ENCODE results near the gene PLPPR3.

Gene PLPPR3

GRCh38 chr19:862581-863314 lies 41.0 kb upstream of the PLPPR3 start:
- Mint-ChIP-seq H3K4me1 (peaks cover 6% of the 10 kb centered on the region), H3K36me3 (ENCODE audit: low read depth) (peaks cover 10% of the 10 kb centered on the region), H3K27me3 (ENCODE audit: low read depth, poor library complexity) (peaks cover 49% of the 10 kb centered on the region), H3K9me3 (no peaks in the 10 kb centered on the region), H3K4me3 (no peak overlapping the region), H3K27ac (no peak overlapping the region)
- DNase-seq, result peak; percentile 79
- TF ChIP-seq, protein P1, sequence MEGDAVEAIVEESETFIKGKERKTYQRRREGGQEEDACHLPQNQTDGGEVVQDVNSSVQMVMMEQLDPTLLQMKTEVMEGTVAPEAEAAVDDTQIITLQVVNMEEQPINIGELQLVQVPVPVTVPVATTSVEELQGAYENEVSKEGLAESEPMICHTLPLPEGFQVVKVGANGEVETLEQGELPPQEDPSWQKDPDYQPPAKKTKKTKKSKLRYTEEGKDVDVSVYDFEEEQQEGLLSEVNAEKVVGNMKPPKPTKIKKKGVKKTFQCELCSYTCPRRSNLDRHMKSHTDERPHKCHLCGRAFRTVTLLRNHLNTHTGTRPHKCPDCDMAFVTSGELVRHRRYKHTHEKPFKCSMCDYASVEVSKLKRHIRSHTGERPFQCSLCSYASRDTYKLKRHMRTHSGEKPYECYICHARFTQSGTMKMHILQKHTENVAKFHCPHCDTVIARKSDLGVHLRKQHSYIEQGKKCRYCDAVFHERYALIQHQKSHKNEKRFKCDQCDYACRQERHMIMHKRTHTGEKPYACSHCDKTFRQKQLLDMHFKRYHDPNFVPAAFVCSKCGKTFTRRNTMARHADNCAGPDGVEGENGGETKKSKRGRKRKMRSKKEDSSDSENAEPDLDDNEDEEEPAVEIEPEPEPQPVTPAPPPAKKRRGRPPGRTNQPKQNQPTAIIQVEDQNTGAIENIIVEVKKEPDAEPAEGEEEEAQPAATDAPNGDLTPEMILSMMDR (IDR thresholded peaks at IDR 0.05), result no peak

DNA sequence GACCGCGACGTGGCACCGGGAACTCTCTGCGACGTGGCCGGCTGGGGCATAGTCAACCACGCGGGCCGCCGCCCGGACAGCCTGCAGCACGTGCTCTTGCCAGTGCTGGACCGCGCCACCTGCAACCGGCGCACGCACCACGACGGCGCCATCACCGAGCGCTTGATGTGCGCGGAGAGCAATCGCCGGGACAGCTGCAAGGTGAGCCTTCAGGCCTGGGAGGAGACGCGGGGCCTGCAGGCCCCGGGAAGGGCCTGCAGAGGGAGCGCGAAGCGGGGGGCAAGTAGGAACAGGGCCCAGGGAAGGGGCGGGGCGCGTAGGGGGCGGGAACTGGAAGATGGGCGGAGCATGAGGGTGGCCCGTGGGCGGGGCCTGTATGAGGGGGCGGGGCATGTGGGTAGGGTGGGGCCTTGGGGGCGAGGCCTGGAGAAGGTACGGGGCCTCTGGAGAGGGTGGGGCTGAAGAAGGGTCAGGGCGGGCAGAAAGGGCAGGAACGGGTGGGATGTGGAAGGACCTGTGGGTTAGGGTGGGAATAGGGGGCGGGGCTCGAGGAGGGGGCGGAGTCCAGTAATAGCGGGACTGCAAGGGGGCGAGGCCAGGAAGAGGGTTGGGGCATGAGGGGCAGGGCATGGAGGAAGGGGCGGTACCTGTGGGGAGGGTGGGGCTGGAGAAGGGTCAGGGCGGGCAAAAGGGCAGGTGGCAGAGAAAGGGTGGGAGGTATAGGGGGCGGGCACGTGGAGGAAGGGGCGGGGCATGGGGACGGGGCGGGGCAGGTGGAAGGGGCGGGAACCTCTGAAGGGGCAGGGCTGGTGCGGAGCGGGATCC lies 40.2 kb upstream of the PLPPR3 start:
- TF ChIP-seq, protein P1 (IDR thresholded peaks at IDR 0.05), result no peak
- H3K36me3 Mint-ChIP-seq (ENCODE audit: low read depth), result peaks cover 4% of the 10 kb centered on the region
- no peak overlapping the region for H3K4me3 Mint-ChIP-seq
- H3K27ac Mint-ChIP-seq, result no peak overlapping the region
- H3K4me1 Mint-ChIP-seq, result no peaks in the 10 kb centered on the region
- DNase-seq, result peak; percentile 84
- peaks cover 52% of the 10 kb centered on the region for H3K27me3 Mint-ChIP-seq (ENCODE audit: low read depth, poor library complexity)
- no peaks in the 10 kb centered on the region for H3K9me3 Mint-ChIP-seq

GRCh38 chr19:861141-861755 lies 39.5 kb upstream of the PLPPR3 start:
- Mint-ChIP-seq H3K27ac (no peak overlapping the region), H3K9me3 (no peaks in the 10 kb centered on the region), H3K4me3 (no peak overlapping the region), H3K4me1 (no peaks in the 10 kb centered on the region), H3K36me3 (ENCODE audit: low read depth) (peaks cover 4% of the 10 kb centered on the region), H3K27me3 (ENCODE audit: low read depth, poor library complexity) (peaks cover 52% of the 10 kb centered on the region)
- no peak for DNase-seq
- TF ChIP-seq, protein P1 (IDR thresholded peaks at IDR 0.05), result no peak

DNA sequence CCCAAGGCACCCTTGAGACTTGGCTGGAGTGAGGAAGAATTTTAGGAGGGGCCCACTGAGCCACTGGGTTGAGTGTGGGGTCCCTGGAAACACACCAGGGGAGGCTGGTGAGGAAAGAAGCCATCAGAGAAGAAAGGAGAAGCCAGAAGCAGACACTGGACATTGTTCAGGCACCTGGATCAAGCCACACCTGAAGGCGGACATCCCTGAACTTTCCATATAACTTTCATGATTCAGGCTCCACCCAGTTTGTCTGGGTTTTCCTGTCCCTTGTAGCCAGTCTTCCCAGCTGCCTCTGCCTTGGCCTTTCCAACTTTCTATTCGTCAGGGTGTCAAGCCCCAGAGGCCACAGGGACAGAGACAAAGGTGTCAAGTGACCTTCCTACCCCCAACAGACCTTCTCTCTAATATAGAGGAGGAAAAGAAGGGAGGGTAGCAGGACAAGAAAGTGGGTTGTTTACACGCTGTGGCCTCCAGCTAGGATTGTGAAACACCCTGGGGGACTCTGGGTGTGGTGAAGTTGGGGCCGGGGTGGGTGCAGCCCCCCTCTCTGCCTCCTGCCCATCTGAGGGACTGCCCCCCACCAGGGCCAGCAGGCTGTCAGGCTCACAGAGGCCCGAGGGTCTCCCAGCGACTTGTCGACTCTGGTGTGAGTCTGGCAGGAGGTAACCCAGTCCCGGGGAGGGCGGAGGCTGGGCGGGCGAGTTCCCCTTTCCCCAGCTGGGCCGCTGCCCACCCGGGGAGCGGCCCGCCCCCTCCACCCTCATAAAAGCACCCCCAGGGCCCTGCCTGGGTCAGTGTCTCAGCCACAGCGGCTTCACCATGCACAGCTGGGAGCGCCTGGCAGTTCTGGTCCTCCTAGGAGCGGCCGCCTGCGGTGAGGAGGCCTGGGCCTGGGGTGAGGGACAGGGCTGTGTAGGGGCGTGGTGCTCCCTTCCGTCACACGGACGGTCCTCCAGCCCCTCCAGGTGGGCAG lies 37.4 kb upstream of the PLPPR3 start, which contains the start of gene CFD:
Gene CFD (plus strand): TSS at position 797 of the 976 bp plus-strand sequence. CDS start 26 bp downstream, at position 823.
- Mint-ChIP-seq H3K4me1 (no peaks in the 10 kb centered on the region), H3K36me3 (ENCODE audit: low read depth) (no peaks in the 10 kb centered on the region), H3K27me3 (ENCODE audit: low read depth, poor library complexity) (peaks cover 53% of the 10 kb centered on the region), H3K27ac (no peak within 1 kb of the TSS), H3K9me3 (no peaks in the 10 kb centered on the region), H3K4me3 (no peak within 1 kb of the TSS)
- DNase-seq, result no peak
- TF ChIP-seq, protein P1 (IDR thresholded peaks at IDR 0.05), result no peak

- Mint-ChIP-seq H3K36me3 (ENCODE audit: low read depth) (no peaks in the 10 kb centered on the region), H3K4me3 (no peak overlapping the region), H3K27me3 (ENCODE audit: low read depth, poor library complexity) (peaks cover 49% of the 10 kb centered on the region), H3K27ac (no peak overlapping the region), H3K4me1 (no peaks in the 10 kb centered on the region), H3K9me3 (no peaks in the 10 kb centered on the region)
- TF ChIP-seq, protein P1 (IDR thresholded peaks at IDR 0.05), result no peak
- no peak for DNase-seq
Observed at GRCh38 chr19:858284-858683, 36.5 kb upstream of the PLPPR3 start.

Measured in nephron progenitor cell (in vitro differentiated cells).